Heart right ventricle (tissue), 16 donors: Measurements from ENCODE around the gene EXD3. TPM values are rescaled to one million over a fixed set of nuclear protein-coding genes. Genes with fewer than 3 reads are reported as not detected.

Experiments used
- ATAC-seq, 8 donors: fragments of 200-7000 bp; cut with Tn5 transposase; one replicate each; pipeline ENCODE4 v1.9.1; 2020; ENCODE audit warnings: mild to moderate bottlenecking in 8 of 8, moderate library complexity in 8 of 8, moderate number of reproducible peaks in 1 of 8
- DNase-seq, 2 donors: peaks; one replicate each; pipeline ENCODE4 v3.0.0-alpha.2; 2020
- H3K27ac ChIP-seq, 10 donors: fragments of 200-600 bp; sonication (generic) in 2 of 10; one replicate each; pipeline versions ENCODE4 v1.5.0 to v1.8.0; 2020 to 2022; ENCODE audit warnings: mild to moderate bottlenecking in 3 of 10
- H3K27me3 ChIP-seq, 7 donors: fragments of 200-600 bp; one replicate each; pipeline ENCODE4 v1.8.0; 2021 to 2022; ENCODE audit warnings: mild to moderate bottlenecking in 2 of 7
- H3K36me3 ChIP-seq, 9 donors: fragments of 200-600 bp; sonication (generic) in 1 of 9; one replicate each; pipeline versions ENCODE4 v1.5.0 to v1.8.0; 2020 to 2022; ENCODE audit warnings: mild to moderate bottlenecking in 2 of 9
- H3K4me1 ChIP-seq, 9 donors: fragments of 200-600 bp; sonication (generic) in 1 of 9; one replicate each; pipeline versions ENCODE4 v1.5.0 to v1.8.0; 2020 to 2022; ENCODE audit warnings: mild to moderate bottlenecking in 4 of 9
- H3K4me3 ChIP-seq, 10 donors: fragments of 200-600 bp; sonication (generic) in 2 of 10; one replicate each; pipeline versions ENCODE4 v1.5.0 to v1.8.0; 2020 to 2022; ENCODE audit warnings: mild to moderate bottlenecking in 7 of 10, moderate library complexity in 2 of 10
- H3K9me3 ChIP-seq, 11 donors: fragments of 200-600 bp in 10 of 11; sonication (generic) in 2 of 11; one replicate each; pipeline versions ENCODE4 v1.5.0 to v1.8.0; 2013 to 2022; ENCODE audit warnings: mild to moderate bottlenecking in 2 of 11, control low read depth in 1 of 11, moderate library complexity in 1 of 11
- WGBS, 2 donors: extraction: QIAGEN DNeasy Blood & Tissue Kit; methylation state at CpG; one replicate each; pipeline ENCODE4 v1.1.7; 2013; ENCODE audit warnings: inconsistent platforms in 1 of 2; 5-methylcytosine and 5-hydroxymethylcytosine counted together
- intact Hi-C, 10 donors: fragments of 100-400 bp; cut with DNase I; formaldehyde crosslinking; loops; one replicate each; pipeline versions ENCODE4 v1.11.1 to v1.14.2; 2022
- polyA plus RNA-seq, 2 donors: library from polyadenylated mRNA; stranded (reverse); fragments of 200-250 nt; gene quantifications; one replicate each; pipeline ENCODE4 v1.2.3, GENCODE V29; 2013
- total RNA-seq, 10 donors: library from RNA; stranded (reverse); fragmentation: NEBNext Ultra II Directional in 3 of 10; extraction: Animal tissue kit (Norgen Biotek cat#: 25700) in 3 of 10; gene quantifications; one replicate each; pipeline versions ENCODE4 v1.2.1 to v1.2.4, GENCODE V29; 2021 to 2023
- TF ChIP-seq, protein P1 (sequence below), 9 donors: fragments of 200-600 bp; sonication (generic) in 2 of 9; IDR thresholded peaks; one replicate each; pipeline versions ENCODE4 v1.5.0 to v1.8.0; 2021 to 2022; ENCODE audit warnings: antibody characterized with exemption in 9 of 9, mild to moderate bottlenecking in 5 of 9, moderate library complexity in 1 of 9
- donor health status: Arrhythmogenic right ventricular cardiomyopathy.
- donor health status: ischemic (EF 13 %, LVEDD 7.1; RV severe dilation, severe dysfunction).
- donor health status: healthy with polysubstance abuse.
- donor health status: DM: no; HTN: yes; CAD: no.
- donor health status: DM: no; HTN: no; CAD: no.
- donor health status: ischemic (EF 25% LVEDD 6.9; RV normal size, moderate dysfunction).
- donor health status: ischemic (EF 25% LVEDD 5.7; RV mildly dilated, moderate dysfunction).
- donor health status: healthy.
- donor health status: DM: yes; HTN: yes; CAD: no.
- donor health status: Ischemic cardiomyopathy.
- donor health status: ischemic (EF 35%, LVEDD 5.7; RV mildly dilated, moderate dysfunction).
- donor health status: nonischemic (EF 11% LVEDD 7.7; RV severe dilation, severe dysfunction).
- donor health status: DM: yes; HTN: yes; CAD: no.
- donor health status: PGD.
- donor health status: ischemic (EF 29% LVEDD 5.4; RV normal size, mild dysfunction).
- donor health status: nonischemic (EF 23%, LVEDD 6.1; RV moderate dilation, normal function).

EXD3 gene
- total and polyA plus RNA-seq, 12 donors, result 5.8 to 33.0 (median 9.2) TPM

DNA sequence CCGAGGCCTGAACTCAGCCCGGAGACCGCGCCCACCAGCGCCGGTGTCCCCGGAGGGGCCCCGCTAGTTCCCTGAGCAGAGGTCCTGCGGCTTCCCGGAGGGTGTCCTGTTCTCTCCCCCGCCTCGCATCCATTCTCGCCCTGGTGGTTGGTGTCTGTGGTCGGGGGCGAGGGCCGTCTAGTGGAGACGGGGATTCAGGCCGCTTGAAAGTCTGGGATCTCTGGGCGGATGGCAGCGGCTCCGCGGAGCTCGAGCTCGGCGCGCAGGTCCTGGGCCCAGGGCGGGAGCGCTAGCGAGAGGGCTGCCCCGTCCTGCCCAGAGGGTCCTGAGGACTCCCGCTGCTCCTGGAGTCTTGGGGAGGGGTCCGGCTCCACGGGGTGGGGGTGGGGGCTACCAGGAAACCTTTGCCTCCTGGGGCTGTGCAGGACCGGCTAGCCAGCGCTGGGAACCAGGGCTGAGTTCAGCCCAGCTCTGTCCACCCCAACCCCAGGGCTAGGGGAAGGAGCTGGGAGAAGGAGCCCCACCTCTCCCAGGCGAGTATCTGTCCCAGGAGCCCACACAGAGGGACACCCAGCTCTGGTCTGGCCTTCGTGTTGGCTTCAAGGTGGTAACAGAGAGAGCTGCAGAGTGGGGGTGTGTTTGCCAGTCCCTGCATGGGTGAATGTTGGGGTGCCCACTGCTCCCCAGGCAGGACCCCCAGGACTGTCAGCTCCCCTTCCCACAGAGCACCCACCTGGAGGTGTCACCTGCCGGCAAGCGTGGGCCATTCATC is 141.4 kb downstream of the EXD3 start:
- Histone ChIP-seq H3K36me3 (peaks cover 0 to 50% (median 3%) of the 10 kb centered on the region in 9 donors), H3K4me3 (peak overlapping the region in 2 of 10 donors; percentile 8 to 10), H3K9me3 (peaks cover 0 to 4% (median 0%) of the 10 kb centered on the region in 11 donors), H3K4me1 (peaks cover 13 to 61% (median 31%) of the 10 kb centered on the region in 9 donors), H3K27ac (no peak overlapping the region), H3K27me3 (no peaks in the 10 kb centered on the region)
- TF ChIP-seq, protein P1, sequence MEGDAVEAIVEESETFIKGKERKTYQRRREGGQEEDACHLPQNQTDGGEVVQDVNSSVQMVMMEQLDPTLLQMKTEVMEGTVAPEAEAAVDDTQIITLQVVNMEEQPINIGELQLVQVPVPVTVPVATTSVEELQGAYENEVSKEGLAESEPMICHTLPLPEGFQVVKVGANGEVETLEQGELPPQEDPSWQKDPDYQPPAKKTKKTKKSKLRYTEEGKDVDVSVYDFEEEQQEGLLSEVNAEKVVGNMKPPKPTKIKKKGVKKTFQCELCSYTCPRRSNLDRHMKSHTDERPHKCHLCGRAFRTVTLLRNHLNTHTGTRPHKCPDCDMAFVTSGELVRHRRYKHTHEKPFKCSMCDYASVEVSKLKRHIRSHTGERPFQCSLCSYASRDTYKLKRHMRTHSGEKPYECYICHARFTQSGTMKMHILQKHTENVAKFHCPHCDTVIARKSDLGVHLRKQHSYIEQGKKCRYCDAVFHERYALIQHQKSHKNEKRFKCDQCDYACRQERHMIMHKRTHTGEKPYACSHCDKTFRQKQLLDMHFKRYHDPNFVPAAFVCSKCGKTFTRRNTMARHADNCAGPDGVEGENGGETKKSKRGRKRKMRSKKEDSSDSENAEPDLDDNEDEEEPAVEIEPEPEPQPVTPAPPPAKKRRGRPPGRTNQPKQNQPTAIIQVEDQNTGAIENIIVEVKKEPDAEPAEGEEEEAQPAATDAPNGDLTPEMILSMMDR (IDR thresholded peaks at IDR 0.05), result no peak
- ATAC-seq, result no peak
- no peak for DNase-seq
- intact Hi-C loops, result no loop called here
- 63 to 71% methylated on average over 33 to 39 of the region's 39 CpGs for WGBS, 2 donors

DNA sequence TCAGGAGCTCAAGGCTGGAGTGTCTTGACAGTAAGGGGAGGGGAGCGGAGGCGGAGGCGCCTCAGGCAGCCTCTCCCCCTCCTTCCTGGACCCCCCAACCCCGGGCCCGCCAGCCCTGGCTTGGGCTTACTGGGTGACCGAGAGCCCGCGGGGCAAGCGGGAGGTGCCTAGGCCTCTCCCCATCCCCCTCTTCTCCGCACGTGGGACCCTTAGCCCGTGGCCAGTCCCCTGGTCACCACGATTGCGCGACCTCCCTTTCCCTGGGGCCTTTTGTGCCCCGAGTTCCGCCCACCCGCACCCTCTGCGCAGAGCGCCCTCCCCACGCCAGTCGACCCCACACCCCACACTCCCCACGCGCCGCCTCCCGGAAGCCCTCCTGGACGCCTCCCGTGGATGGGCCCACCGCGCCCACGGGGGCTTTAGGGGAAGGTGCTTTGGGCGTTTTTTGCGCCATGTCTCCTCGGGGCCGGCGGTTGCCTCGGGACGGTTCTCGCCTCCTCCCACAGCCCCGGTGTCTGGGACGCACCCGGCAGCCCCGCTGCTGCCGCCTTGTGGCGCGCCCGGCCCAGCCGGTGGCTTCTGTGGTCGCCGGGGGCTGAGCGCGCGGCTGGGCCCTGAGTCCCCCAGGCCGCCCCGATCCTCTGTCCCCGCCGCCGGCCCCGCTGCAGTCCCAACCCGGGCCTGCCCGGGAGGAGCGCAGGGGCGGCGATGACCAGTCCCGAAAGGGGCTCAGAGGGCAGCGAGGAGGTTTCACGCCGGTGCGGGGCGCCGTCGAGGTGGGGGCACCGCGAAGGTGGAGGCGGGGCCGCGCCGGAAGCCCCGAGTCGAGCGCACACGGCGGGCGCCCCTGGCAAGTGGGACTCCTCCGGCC is 142.3 kb downstream of the EXD3 start:
- WGBS, 2 donors, result 44 to 47% methylated on average over 80 to 85 of the region's 85 CpGs
- TF ChIP-seq, protein P1 (IDR thresholded peaks at IDR 0.05), result peak in 8 of 9 donors; percentile 25 to 61 (median 53)
- Histone ChIP-seq H3K36me3 (peaks cover 0 to 50% (median 3%) of the 10 kb centered on the region in 9 donors), H3K27ac (no peak overlapping the region), H3K4me3 (peak overlapping the region in 4 of 10 donors; percentile 5 to 10 (median 8)), H3K9me3 (peaks cover 0 to 4% (median 0%) of the 10 kb centered on the region in 11 donors), H3K27me3 (no peaks in the 10 kb centered on the region), H3K4me1 (peaks cover 21 to 69% (median 39%) of the 10 kb centered on the region in 9 donors)
- DNase-seq (peak in 1 of 2 donors; percentile 39), ATAC-seq (peak in 1 of 8 donors; percentile 5)
- intact Hi-C loops, result no loop called here

DNA sequence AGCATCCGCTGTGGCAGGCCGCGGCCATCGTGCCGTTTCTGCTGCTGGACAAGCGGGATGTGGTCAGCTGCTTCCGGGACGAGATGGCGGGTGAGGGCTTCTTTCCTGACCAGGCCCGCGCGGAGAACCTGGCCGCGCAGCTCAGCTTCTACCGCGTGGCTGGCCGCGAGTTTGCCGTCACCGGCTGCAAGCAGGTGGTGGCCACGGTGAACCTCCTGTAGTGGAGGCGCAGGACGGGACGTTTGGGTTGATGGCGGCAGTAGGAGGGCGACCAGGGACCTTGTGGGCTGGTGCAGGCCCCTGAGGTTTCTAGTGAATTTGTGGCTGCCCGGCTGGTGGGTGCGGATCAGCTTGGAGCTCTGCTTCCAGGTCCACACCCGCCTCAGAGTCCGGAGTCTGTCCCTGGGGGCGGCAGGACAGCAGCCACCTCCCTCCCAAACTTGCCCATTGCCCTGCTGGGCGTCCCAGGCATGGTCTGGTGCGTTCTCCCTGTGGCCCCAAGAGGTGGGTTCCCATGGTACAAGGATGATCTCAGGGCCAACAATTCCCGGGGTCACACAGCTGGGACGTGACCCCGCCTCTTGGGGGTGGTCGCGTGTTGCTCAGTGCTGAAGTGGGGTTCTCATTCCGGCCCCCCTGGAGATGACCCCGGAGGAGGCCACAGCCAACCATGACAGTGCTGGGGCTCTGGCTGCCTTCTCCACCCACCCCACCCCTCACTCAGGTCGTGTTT is 143.1 kb downstream of the EXD3 start:
- no peaks in the 10 kb centered on the region for H3K9me3 ChIP-seq
- TF ChIP-seq, protein P1 (IDR thresholded peaks at IDR 0.05), result no peak
- H3K4me3 ChIP-seq, result no peak overlapping the region
- H3K36me3 ChIP-seq, result peaks cover 0 to 50% (median 3%) of the 10 kb centered on the region in 9 donors
- intact Hi-C loops, result no loop called here
- no peak for ATAC-seq
- DNase-seq, result no peak
- peaks cover 25 to 73% (median 46%) of the 10 kb centered on the region in 9 donors for H3K4me1 ChIP-seq
- WGBS, 2 donors, result 84 to 91% methylated on average over 41 of the region's 41 CpGs
- H3K27me3 ChIP-seq, result no peaks in the 10 kb centered on the region
- no peak overlapping the region for H3K27ac ChIP-seq
